Nephron (organoid): ENCODE data around the gene ULBP3.
"Not testable (repeated sequence)": the region's sequence is repeated elsewhere in the genome, so short reads cannot be mapped to it uniquely, and the experiment has no call there.

Experiments
- H3K27ac Mint-ChIP-seq, 3 experiments: 2 replicates each; pipeline ENCODE4 v1.8.0; 2020; ENCODE audit warnings: mixed read lengths in 3 of 3, mild to moderate bottlenecking in 2 of 3, moderate library complexity in 1 of 3
- H3K27me3 Mint-ChIP-seq: 2 replicates; pipeline ENCODE4 v1.8.0; 2021; ENCODE audit warnings: low read depth, mild to moderate bottlenecking, moderate library complexity, mixed read lengths
- H3K36me3 Mint-ChIP-seq: 2 replicates; pipeline ENCODE4 v1.8.0; 2020; ENCODE audit warnings: low read depth, mixed read lengths
- H3K4me1 Mint-ChIP-seq: 2 replicates; pipeline ENCODE4 v1.8.0; 2020; ENCODE audit warnings: mixed read lengths
- H3K4me3 Mint-ChIP-seq, 3 experiments: 2 replicates each; pipeline ENCODE4 v1.8.0; 2020; ENCODE audit warnings: mild to moderate bottlenecking in 3 of 3, mixed read lengths in 3 of 3, moderate library complexity in 2 of 3
- H3K9me3 Mint-ChIP-seq: 2 replicates; pipeline ENCODE4 v1.8.0; 2020; ENCODE audit warnings: mixed read lengths
- TF ChIP-seq, protein P1 (sequence below), 3 experiments: fragments of 200-600 bp; sonication (generic); IDR thresholded peaks; one replicate each; pipeline ENCODE4 v1.5.0; 2021; ENCODE audit warnings: antibody characterized with exemption in 3 of 3; ENCODE audit not compliant: unreplicated experiment in 3 of 3

The ULBP3 gene

DNA sequence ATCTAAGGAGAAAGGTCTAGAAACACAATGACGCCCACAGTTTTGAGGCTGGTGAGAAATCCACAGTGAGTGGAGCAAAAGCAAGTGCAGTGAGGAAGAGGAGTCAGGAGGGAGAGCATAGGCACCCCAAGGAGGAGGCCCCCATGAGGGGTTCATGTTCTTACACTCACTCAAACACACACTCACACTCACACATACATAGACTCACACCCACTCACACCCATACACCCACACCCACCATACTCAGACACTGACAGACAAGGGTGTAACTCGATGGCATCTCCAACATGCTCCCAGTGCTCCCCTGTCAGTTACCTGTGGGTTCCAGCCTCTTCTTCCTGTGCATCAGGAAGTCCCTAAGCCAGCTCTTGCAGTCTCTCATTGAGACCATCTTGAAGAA lies 3.8 kb downstream of the ULBP3 start:
- Mint-ChIP-seq H3K36me3 (peaks cover 42% of the 10 kb centered on the region), H3K9me3 (no peaks in the 10 kb centered on the region), H3K4me1 (peaks cover 3% of the 10 kb centered on the region), H3K27me3 (peaks cover 39% of the 10 kb centered on the region), H3K27ac (no peak overlapping the region), H3K4me3 (no peak overlapping the region)
- TF ChIP-seq, protein P1, sequence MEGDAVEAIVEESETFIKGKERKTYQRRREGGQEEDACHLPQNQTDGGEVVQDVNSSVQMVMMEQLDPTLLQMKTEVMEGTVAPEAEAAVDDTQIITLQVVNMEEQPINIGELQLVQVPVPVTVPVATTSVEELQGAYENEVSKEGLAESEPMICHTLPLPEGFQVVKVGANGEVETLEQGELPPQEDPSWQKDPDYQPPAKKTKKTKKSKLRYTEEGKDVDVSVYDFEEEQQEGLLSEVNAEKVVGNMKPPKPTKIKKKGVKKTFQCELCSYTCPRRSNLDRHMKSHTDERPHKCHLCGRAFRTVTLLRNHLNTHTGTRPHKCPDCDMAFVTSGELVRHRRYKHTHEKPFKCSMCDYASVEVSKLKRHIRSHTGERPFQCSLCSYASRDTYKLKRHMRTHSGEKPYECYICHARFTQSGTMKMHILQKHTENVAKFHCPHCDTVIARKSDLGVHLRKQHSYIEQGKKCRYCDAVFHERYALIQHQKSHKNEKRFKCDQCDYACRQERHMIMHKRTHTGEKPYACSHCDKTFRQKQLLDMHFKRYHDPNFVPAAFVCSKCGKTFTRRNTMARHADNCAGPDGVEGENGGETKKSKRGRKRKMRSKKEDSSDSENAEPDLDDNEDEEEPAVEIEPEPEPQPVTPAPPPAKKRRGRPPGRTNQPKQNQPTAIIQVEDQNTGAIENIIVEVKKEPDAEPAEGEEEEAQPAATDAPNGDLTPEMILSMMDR (IDR thresholded peaks at IDR 0.05; ENCODE audit: unreplicated experiment in 3 of 3) = no peak

DNA sequence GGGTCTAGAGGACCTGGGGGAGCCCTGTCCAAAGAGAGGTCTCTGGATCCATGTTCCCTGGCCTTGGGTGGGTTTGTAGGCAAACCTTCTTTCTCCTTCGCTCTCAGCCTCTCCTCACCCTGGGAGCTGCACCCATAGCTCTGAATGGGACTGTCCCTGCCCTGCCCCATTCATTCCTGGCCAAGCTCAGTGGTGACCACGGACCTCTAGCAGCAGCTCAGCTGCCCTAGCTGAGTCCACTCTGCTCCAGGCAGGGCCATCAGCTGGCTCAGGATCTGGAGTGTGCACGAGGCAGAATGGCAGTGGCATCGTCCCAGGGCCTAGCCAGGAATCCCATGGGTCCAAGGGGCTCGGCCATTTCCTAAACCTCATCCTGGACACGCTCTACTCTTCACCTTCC lies 5.3 kb downstream of the ULBP3 start:
- Mint-ChIP-seq H3K27ac (no peak overlapping the region), H3K4me3 (no peak overlapping the region), H3K9me3 (no peaks in the 10 kb centered on the region), H3K4me1 (peaks cover 3% of the 10 kb centered on the region), H3K27me3 (peaks cover 38% of the 10 kb centered on the region), H3K36me3 (peaks cover 42% of the 10 kb centered on the region)
- TF ChIP-seq, protein P1 (IDR thresholded peaks at IDR 0.05; ENCODE audit: unreplicated experiment in 3 of 3) = no peak

DNA sequence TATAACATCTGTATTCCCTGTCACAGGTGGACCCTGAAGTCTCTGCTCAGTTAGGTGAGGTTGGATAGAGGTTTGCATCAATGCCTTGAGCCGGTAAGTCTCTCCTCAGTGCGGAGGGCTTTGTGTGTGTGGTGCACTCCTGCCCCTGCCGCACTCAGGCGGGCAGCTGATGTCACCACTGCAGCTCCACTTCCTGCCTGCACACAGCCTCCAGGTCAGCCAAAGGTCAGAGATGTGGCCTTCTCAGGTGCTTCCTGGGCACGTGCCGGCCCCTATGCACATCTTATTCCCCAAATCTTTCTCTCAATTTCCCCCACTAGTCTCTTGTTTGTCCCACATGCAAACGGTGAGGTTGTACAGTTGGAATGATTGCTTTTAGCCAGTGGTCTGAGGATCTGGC lies 8.9 kb downstream of the ULBP3 start:
- H3K36me3 Mint-ChIP-seq = peaks cover 28% of the 10 kb centered on the region
- peaks cover 43% of the 10 kb centered on the region for H3K27me3 Mint-ChIP-seq
- not testable (repeated sequence) for H3K4me1 Mint-ChIP-seq, H3K9me3 Mint-ChIP-seq, H3K27ac Mint-ChIP-seq, H3K4me3 Mint-ChIP-seq

DNA sequence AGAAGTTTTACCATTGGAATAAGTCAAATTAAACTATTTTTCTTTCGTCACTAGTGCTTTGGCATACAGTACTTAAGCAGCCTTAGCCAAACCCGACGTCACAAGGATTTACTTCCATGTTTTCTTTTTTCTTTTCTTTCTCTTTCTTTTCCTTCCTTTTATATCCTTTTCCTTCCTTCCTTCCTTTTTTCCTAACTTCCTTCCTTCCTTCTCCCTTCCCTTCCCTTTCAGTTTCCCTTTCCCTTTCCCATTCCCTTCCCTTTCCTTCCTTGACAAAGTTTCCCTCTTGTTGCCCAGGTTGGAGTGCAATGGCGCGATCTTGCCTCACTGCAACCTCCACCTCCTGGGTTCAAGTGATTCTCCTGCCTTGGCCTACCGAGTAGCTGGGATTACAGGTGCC lies 9.9 kb downstream of the ULBP3 start:
- Mint-ChIP-seq H3K36me3 (peaks cover 20% of the 10 kb centered on the region), H3K9me3 (peaks cover 8% of the 10 kb centered on the region)

DNA sequence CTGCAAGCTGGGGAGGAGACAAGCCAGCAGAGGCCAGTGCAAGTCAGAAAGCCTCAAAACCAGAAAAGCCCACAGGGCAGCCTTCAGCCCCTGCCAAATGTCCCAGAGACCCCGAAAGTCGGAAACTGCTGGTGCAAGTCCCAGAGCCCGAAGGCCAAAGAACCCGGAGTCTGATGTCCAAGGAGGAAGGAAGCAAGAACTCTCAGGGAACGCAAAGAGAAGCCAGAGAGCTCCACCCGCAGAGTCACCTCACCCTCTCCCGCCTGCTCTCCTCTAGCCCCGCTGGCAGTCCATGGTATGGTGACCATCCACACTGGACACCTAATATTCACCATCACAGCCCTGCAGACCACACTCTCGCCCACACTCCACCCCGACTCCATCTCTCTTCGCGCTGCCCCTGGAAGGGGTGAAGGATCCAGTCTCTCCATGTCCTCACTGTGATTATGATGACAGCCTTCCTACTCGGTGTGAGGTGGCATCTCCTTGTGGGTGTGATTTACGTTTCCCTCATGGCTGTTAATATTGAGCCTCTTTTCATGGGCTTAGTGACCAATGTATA lies 10.6 kb downstream of the ULBP3 start:
- peaks cover 54% of the 10 kb centered on the region for H3K27me3 Mint-ChIP-seq
- H3K4me1 Mint-ChIP-seq = peaks cover 10% of the 10 kb centered on the region
- H3K27ac Mint-ChIP-seq = no peak overlapping the region
- no peak overlapping the region for H3K4me3 Mint-ChIP-seq
- peaks cover 14% of the 10 kb centered on the region for H3K36me3 Mint-ChIP-seq
- peaks cover 12% of the 10 kb centered on the region for H3K9me3 Mint-ChIP-seq
- TF ChIP-seq, protein P1 (IDR thresholded peaks at IDR 0.05; ENCODE audit: unreplicated experiment in 3 of 3) = no peak

More for the DNA sequence above, 9.9 kb downstream of the ULBP3 start:
- H3K4me3 Mint-ChIP-seq = no peak overlapping the region
- peaks cover 10% of the 10 kb centered on the region for H3K4me1 Mint-ChIP-seq
- H3K27me3 Mint-ChIP-seq = peaks cover 49% of the 10 kb centered on the region
- H3K27ac Mint-ChIP-seq = no peak overlapping the region
- TF ChIP-seq, protein P1 (IDR thresholded peaks at IDR 0.05; ENCODE audit: unreplicated experiment in 3 of 3) = no peak

DNA sequence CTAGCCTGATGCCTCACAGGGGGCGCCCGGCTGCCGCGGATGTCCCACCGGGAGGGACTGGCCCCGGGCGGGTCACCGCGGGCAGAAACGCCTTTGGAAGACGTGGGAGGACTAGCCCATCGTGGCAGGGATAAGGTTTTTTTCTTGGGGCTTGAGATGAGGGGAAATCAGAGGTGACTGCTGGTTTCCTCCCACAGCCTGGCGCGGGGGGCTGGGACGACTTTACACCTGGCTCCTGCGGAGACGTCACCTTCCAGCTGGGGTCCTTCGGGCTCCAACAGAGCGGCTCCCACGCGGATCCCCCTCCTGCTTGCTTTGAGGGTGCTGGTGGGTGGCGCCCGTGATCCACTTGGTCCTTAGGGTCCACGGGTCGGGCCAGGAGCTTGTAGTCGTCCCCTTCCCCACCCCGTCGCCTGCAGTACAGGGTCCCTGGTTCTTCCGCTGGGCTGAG lies 11.4 kb downstream of the ULBP3 start:
- H3K27me3 Mint-ChIP-seq = peaks cover 62% of the 10 kb centered on the region
- H3K9me3 Mint-ChIP-seq = peaks cover 15% of the 10 kb centered on the region
- H3K4me3 Mint-ChIP-seq = no peak overlapping the region

More for the DNA sequence above, 11.4 kb downstream of the ULBP3 start:
- Mint-ChIP-seq H3K4me1 (peaks cover 10% of the 10 kb centered on the region), H3K27ac (no peak overlapping the region), H3K36me3 (peaks cover 14% of the 10 kb centered on the region)
- TF ChIP-seq, protein P1 (IDR thresholded peaks at IDR 0.05; ENCODE audit: unreplicated experiment in 3 of 3) = no peak
